PC-9 (cell line): Measurements from ENCODE around the gene CPHXL. TPM values are rescaled to one million over a fixed set of nuclear protein-coding genes. Genes with fewer than 3 reads are reported as not detected.

Source experiments
- BruUV-seq: library from RNA; stranded (reverse); fragments of 400-500 nt; replicated peaks from 2 replicates; lab custom pipeline; 2021; lab: Mats Ljungman, UMichigan
- CTCF ChIA-PET: fragments of 300-600 bp; sonication (Branson Sonifier 250); formaldehyde crosslinking; loops from one replicate; lab custom pipeline; 2022; ENCODE audit warnings: antibody characterized with exemption; lab: Charles Lee
- POLR2A ChIA-PET: fragments of 300-600 bp; sonication (Branson Sonifier 250); formaldehyde crosslinking; loops from one replicate; lab custom pipeline; 2022; ENCODE audit warnings: antibody characterized with exemption; ENCODE audit not compliant: unreplicated experiment; lab: Charles Lee
- DNase-seq, 2 experiments: peaks; one replicate each; pipeline versions ENCODE4 v3.0.0 to v3.0.0-alpha.2; 2015 to 2022; ENCODE audit warnings: mixed read lengths in 1 of 2
- H2AFZ ChIP-seq: fragments of 200-600 bp; sonication (generic); 2 replicates; pipeline ENCODE4 v1.8.1; 2017; ENCODE audit warnings: antibody characterized with exemption
- H3F3A ChIP-seq: fragments of 200-600 bp; sonication (generic); 2 replicates; pipeline ENCODE4 v1.8.1; 2017; ENCODE audit warnings: antibody characterized with exemption, mild to moderate bottlenecking, low read depth; ENCODE audit not compliant: insufficient read depth
- H3K27ac ChIP-seq: fragments of 200-600 bp; sonication (generic); 2 replicates; pipeline ENCODE4 v1.6.1; 2016; ENCODE audit warnings: mixed run types
- H3K27me3 ChIP-seq: fragments of 200-600 bp; sonication (generic); 2 replicates; pipeline ENCODE4 v1.6.1; 2016; ENCODE audit warnings: low read depth, mixed run types; ENCODE audit not compliant: insufficient read depth
- H3K36me3 ChIP-seq: fragments of 200-600 bp; sonication (generic); 2 replicates; pipeline ENCODE4 v1.6.1; 2016; ENCODE audit warnings: low read depth, mixed run types
- H3K4me1 ChIP-seq: fragments of 200-600 bp; sonication (generic); replicated peaks from 2 replicates; pipeline ENCODE4 v1.6.1; 2016; ENCODE audit warnings: mixed run types; ENCODE audit not compliant: insufficient read depth
- H3K4me2 ChIP-seq: fragments of 200-600 bp; sonication (generic); 2 replicates; pipeline ENCODE4 v1.6.1; 2017; ENCODE audit warnings: mixed run types
- H3K4me3 ChIP-seq: fragments of 200-600 bp; sonication (generic); 2 replicates; pipeline ENCODE4 v1.6.1; 2016; ENCODE audit warnings: mixed run types
- H3K79me2 ChIP-seq: fragments of 200-600 bp; sonication (generic); 2 replicates; pipeline ENCODE4 v1.6.1; 2017; ENCODE audit warnings: low read depth, mixed run types
- H3K9me2 ChIP-seq: fragments of 200-600 bp; sonication (generic); 2 replicates; pipeline ENCODE4 v1.8.1; 2017; ENCODE audit warnings: mild to moderate bottlenecking; ENCODE audit not compliant: insufficient read depth
- H3K9me3 ChIP-seq: fragments of 200-600 bp; sonication (generic); 2 replicates; pipeline ENCODE4 v1.8.1; 2016; ENCODE audit warnings: low read depth; ENCODE audit not compliant: insufficient read depth
- H4K20me1 ChIP-seq: fragments of 200-600 bp; sonication (generic); 2 replicates; pipeline ENCODE4 v1.8.1; 2017; ENCODE audit not compliant: insufficient read depth
- CTCF ChIP-seq: fragments of 200-600 bp; sonication (generic); conservative IDR thresholded peaks from 2 replicates; pipeline ENCODE4 v1.6.1; 2017; ENCODE audit warnings: mixed run types, antibody characterized with exemption, mild to moderate bottlenecking, moderate library complexity
- EZH2 ChIP-seq: fragments of 200-600 bp; sonication (generic); IDR thresholded peaks from 2 replicates; pipeline ENCODE4 v1.8.0; 2017; ENCODE audit warnings: antibody characterized with exemption, low read depth
- intact Hi-C: fragments of 100-400 bp; cut with micrococcal nuclease; formaldehyde crosslinking; loops from one replicate; pipeline ENCODE4 v1.10.0; 2022; ENCODE audit not compliant: unreplicated experiment
- total RNA-seq: library from RNA; stranded (reverse); gene quantifications from 2 replicates; pipeline ENCODE4 v1.2.3, GENCODE V29; 2021

CPHXL gene
- total RNA-seq, 1 experiment from 2014 or later = not detected

- Histone ChIP-seq H3F3A (no peaks in the 10 kb centered on the region), H3K79me2 (no peaks in the 10 kb centered on the region), H3K27ac (no peak overlapping the region), H4K20me1 (no peaks in the 10 kb centered on the region), H3K36me3 (no peaks in the 10 kb centered on the region), H3K9me3 (no peaks in the 10 kb centered on the region), H2AFZ (no peak overlapping the region), H3K4me1 (no peaks in the 10 kb centered on the region), H3K4me3 (no peak overlapping the region), H3K9me2 (no peaks in the 10 kb centered on the region; the same call in 1 of the 2 replicates), H3K4me2 (no peak overlapping the region), H3K27me3 (no peaks in the 10 kb centered on the region)
- ChIA-PET POLR2A (no interaction called here), CTCF (no interaction called here)
- intact Hi-C loops = no loop called here
- TF ChIP-seq CTCF = no peak
- TF ChIP-seq EZH2 = no peak
- no TSS peak for BruUV-seq
- DNase-seq = no peak
These were observed 28.7 kb downstream of the CPHXL start for GRCh38 chr16:75697571-75697970.

- BruUV-seq = no TSS peak
- H3K27me3 ChIP-seq = no peaks in the 10 kb centered on the region
- no peak overlapping the region for H2AFZ ChIP-seq
- no peaks in the 10 kb centered on the region for H3K9me3 ChIP-seq
- H3K79me2 ChIP-seq = no peaks in the 10 kb centered on the region
- H3K4me1 ChIP-seq = no peaks in the 10 kb centered on the region
- POLR2A ChIA-PET = no interaction called here
- no peak overlapping the region for H3K4me2 ChIP-seq
- intact Hi-C loops = no loop called here
- no peaks in the 10 kb centered on the region for H3F3A ChIP-seq
- CTCF ChIA-PET = no interaction called here
- TF ChIP-seq EZH2 = no peak
- TF ChIP-seq CTCF = peak; percentile 41; the same call in 1 of the 2 replicates
- no peaks in the 10 kb centered on the region for H4K20me1 ChIP-seq
- H3K36me3 ChIP-seq = no peaks in the 10 kb centered on the region
- DNase-seq = no peak
- H3K9me2 ChIP-seq = no peaks in the 10 kb centered on the region; the same call in 1 of the 2 replicates
- H3K4me3 ChIP-seq = no peak overlapping the region
- H3K27ac ChIP-seq = no peak overlapping the region
These were observed 30.6 kb downstream of the CPHXL start for GRCh38 chr16:75695708-75696107.

GRCh38 chr16:75687361-75687760 is 38.9 kb downstream of the CPHXL start:
- intact Hi-C loops = no loop called here
- ChIA-PET CTCF (no interaction called here), POLR2A (no interaction called here)
- Histone ChIP-seq H3K9me3 (no peaks in the 10 kb centered on the region; the same call in 1 of the 2 replicates), H3K79me2 (no peaks in the 10 kb centered on the region), H3K27me3 (no peaks in the 10 kb centered on the region; the same call in 1 of the 2 replicates), H3K27ac (no peak overlapping the region), H2AFZ (no peak overlapping the region), H3F3A (no peaks in the 10 kb centered on the region), H3K4me1 (no peaks in the 10 kb centered on the region), H3K4me3 (no peak overlapping the region), H3K36me3 (no peaks in the 10 kb centered on the region), H3K9me2 (no peaks in the 10 kb centered on the region), H3K4me2 (no peak overlapping the region), H4K20me1 (no peaks in the 10 kb centered on the region)
- BruUV-seq = no TSS peak
- TF ChIP-seq CTCF (no peak), EZH2 (no peak)
- no peak for DNase-seq
